Measurements from ENCODE around the gene ACACB. TPM values are rescaled to one million over a fixed set of nuclear protein-coding genes. Genes with fewer than 3 reads are reported as not detected.

The ACACB gene
- total RNA-seq, 1 donor from 2014 or later = 155 TPM

GRCh38 chr12:109178532-109178931 is 62.1 kb downstream of the ACACB start:
- no peak for DNase-seq

DNA sequence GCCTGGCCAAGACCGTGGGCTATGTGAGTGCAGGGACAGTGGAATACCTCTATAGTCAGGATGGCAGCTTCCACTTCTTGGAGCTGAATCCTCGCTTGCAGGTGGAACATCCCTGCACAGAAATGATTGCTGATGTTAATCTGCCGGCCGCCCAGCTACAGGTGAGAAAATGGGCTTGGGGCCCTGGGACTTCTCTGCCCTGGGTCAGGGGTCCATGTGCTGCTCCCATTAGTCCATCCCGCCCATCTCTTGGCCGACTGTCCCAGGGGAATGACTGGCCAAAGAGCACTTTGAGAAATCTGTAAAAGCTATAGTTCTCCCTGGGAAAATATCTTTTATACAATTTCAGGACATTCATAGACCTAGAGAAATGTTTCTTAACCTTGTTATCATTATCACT is 63.5 kb downstream of the ACACB start:
- DNase-seq = no peak

DNA sequence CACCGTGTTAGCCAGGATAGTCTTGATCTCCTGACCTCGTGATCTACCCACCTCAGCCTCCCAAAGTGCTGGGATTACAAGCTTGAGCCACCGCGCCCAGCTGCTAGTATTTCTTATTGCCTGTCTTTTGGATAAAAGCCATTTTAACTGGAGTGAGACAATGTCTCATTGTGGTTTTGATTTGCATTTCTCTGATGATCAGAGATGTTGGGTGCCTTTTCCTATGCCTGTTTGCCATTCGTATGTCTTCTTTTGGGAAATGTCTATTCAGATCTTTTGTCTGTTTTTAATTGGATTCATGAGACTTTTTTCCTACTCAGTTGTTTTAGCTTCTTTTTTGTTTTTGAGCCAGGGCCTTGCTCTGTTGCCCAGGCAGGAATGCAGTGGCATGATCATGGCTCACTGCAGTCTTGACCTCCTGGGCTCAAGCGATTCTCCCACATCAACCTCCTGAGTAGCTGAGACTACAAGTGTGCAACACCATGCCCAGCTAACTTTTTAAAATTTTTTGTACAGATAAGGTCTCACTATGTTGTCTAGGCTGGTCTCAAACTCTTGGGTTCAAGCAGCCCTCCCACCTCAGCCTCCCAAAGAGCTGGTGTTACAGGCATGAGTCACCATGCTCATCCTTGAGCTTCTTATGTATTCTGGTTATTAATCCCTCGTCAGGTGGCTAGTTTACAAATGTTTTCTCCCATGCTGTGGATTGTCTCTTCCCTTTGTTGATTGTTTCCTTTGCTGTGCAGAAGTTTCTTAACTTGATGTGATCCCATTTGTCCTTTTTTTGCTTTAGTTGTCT is 65.9 kb downstream of the ACACB start:
- DNase-seq = no peak

- no peak for DNase-seq
Measured at GRCh38 chr12:109185441-109185840, 69.1 kb downstream of the ACACB start.

DNA sequence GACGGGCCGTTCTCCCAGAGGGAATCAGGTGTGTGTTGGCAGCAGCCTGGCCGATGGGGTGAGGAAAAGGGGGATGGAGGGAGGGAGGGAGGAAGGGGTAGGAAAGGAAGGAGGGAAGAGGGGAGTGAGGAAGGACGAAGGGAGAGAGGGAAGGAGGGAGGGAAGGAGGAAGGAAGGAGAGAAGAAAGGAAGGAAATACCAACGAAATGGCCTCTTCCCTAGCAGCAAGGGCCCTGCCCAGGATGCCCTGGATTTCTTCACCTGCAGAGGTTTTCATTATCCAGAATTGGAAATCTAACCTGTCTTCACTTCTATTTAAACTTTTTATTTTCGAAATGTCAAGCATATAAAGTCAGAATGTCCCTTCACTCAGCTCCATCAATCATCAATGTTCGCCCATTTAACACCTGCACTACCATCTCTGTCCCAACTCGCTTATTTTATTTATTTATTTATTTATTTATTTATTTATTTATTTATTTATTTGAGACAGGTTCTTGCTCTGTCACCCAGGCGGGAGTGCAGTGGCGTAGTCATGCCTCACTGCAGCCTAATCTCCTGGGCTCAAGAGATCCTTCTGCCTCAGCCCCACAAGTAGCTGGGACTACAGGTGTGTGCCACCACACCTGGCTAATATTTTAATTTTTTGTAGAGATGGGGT is 70.7 kb downstream of the ACACB start:
- DNase-seq = no peak

DNA sequence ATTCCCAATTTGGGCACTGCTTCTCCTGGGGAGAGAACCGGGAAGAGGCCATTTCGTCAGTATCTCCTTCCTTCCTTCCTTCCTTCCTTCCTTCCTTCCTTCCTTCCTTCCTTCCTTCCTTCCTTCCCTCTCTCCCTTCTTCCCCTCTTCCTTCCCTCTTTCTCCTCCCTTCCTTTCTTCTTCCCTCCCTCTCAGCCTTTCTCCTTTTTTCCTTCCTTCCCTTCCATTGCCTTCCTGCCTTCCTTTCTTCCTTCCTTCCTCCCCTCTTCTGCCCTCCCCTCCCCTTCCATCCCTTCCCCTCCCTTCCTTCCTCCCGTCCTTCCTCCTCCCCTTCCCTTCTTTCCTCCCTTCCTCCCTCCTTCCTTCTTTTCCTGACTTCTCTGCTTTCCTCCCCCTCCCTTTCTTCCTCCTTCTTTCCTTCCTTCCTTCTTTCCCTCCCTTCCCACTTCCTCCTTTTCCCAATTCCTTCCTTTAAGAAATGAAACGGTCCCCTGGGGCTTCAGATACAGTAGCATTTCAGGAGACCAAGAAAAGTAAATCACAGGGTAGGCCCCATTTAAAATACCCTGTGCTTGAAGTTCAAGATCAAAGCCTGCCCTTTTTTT is 71.8 kb downstream of the ACACB start:
- no peak for DNase-seq

DNA sequence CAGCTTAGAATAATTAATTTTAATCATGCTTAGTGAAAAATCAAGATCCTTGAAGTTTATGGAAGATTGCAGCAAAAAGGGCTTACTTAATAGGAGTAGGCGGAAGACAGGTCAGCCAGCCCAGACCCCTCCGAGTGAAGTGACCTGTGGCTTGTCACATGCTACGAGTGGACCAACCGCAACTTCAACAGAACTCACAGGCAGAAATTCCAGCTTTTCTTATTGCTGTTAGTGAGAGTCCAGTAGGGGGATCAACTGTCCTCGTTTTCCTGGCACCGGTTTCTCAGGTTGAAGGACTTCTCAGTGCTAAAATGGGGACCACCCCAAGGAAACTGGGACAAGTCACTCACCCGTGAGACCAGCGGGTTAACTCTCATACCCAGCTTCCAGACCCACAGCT is 72.9 kb downstream of the ACACB start:
- DNase-seq = no peak

DNA sequence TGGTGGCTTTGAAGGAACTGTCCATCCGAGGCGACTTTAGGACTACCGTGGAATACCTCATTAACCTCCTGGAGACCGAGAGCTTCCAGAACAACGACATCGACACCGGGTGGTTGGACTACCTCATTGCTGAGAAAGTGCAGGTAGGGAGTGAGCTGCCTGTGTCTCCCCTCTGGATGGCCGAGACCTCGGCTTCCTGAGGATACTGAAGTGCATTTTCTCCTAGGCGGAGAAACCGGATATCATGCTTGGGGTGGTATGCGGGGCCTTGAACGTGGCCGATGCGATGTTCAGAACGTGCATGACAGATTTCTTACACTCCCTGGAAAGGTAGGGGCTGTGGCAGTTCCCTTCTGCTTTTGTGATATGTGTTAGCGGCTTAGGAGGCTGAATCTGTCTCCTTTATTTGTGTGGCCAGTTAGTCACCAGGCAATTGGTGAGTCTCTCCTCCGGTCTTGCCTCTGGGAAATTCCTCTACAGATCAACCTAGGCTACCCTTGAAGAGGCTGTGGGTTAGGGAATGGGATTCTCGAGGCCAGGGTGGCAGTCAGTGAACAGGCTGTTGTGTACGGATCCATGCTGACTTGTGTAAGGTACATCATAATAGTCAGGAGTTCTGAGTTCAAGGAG is 75.3 kb downstream of the ACACB start:
- DNase-seq = no peak

DNA sequence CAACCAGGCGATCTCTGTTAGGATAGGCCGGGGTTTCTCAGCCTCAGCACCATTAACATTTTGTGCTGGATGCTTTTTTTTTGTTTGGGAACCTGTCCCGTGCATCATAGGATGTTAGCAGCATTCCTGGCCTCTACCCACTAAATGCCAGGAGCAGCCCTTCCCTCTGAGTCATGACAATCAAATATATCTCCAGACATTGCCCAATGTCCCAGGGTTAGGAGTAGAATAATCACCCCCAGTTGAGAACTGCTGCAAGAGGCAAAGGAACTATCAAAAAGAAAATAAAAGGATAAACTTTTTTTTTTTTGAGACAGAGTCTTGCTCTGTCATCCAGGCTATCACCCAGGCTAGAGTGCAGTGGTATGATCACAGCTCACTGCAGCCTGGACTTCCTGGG is 76.0 kb downstream of the ACACB start:
- no peak for DNase-seq

- no peak for DNase-seq
Measured at GRCh38 chr12:109193896-109194295, 77.5 kb downstream of the ACACB start.

- no peak for DNase-seq
Measured at GRCh38 chr12:109196332-109196731, 79.9 kb downstream of the ACACB start.

GRCh38 chr12:109197327-109197726 is 80.9 kb downstream of the ACACB start:
- no peak for DNase-seq

DNA sequence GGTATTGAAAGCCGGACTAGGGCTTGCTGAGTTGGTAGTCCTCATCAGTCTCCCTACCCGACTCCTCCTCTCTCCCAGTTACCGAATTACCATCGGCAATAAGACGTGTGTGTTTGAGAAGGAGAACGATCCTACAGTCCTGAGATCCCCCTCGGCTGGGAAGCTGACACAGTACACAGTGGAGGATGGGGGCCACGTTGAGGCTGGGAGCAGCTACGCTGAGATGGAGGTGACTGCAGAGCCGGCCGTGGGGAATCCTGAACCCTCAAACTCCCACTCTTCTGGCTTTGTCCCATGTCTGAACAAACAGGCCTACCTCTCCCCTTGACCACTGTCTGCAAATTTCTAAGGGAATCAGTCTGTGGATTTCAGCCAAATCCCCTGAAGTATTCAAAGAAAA is 82.9 kb downstream of the ACACB start:
- DNase-seq = no peak

- no peak for DNase-seq
Measured at GRCh38 chr12:109200825-109201495, 84.6 kb downstream of the ACACB start.

DNA sequence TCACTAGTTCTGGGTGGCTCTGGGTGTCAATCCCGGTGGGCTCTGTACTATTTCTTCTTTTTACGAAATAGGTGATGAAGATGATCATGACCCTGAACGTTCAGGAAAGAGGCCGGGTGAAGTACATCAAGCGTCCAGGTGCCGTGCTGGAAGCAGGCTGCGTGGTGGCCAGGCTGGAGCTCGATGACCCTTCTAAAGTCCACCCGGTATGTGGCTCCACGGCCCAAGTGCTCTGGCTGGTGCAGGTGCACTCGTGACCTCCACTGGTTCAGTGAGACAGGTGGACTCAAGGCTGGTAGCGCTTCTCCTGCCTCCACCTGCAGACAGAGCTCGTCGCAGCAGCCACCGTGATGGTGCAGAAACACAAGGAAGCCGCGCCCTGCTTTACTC is 85.1 kb downstream of the ACACB start:
- no peak for DNase-seq

DNA sequence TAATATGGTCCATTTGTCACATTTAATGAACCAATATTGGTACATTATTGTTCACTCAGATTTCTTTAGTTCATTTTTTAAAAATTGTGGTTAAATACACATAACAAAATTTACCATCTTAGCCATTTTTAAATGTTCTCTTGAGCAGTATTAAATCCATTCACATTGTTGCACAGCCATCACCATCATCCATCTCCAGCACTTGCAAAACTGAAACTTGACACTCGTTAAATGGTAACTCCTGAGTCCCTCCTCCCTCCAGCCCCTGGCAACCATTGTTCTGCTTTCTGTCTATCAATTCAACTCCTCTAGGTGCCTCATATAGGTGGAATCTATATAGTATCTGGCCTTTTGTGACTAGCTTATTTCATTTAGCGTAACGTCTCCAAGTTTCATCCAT is 86.4 kb downstream of the ACACB start:
- DNase-seq = no peak

DNA sequence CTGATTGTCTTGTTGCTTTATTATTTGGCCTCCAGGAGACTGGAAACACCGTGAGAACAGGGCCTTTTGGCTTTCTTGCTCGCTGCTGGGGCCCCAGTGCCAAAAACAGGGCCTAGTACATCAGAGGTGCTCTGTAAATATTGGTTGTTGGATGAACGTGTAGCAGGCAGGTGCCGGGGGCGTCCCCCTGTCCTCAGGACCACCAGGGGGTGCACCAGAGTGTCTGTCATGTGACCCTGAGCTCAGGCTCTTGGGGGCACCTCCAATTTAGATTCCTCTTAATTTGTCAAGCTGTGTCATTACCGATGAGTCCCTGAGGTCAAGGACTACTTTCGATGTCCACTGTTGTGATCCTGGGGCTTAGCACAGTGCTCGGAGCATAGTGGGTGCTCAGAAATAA is 87.1 kb downstream of the ACACB start:
- DNase-seq = no peak

DNA sequence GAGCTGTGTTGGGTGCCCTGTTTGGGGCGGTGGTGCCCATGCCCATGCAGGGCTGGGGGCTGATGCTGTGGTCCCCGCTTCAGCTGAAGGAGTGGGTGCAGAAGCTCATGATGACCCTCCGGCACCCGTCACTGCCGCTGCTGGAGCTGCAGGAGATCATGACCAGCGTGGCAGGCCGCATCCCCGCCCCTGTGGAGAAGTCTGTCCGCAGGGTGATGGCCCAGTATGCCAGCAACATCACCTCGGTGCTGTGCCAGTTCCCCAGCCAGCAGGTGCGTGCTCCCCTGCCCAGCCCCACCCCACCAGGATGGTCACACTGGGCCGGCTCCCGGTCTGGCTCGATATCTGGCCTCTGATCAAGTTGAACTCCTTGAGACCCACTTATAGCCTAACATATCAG is 92.7 kb downstream of the ACACB start:
- no peak for DNase-seq

- no peak for DNase-seq
Measured at GRCh38 chr12:109212460-109213115, 96.2 kb downstream of the ACACB start.

- no peak for DNase-seq
Measured at GRCh38 chr12:109214131-109214530, 97.7 kb downstream of the ACACB start.

DNA sequence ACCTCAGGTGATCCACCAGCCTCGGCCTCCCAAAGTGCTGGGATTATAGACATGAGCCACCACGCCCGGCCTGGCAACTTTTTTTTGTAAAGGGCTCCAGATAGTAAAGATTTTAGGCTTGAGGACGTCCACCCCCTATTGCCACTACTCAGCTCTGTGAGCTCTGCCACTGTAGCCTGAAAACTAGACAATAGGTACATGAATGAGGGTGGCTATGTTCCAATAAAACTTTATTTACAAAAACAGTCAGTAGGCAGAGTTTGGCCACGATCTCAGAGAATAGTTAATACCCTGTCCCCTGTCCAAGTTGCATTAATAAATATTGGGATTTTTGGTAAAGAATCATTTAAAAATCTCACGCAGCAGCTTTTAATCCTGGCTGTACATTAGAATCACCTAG is 102.6 kb downstream of the ACACB start:
- no peak for DNase-seq

DNA sequence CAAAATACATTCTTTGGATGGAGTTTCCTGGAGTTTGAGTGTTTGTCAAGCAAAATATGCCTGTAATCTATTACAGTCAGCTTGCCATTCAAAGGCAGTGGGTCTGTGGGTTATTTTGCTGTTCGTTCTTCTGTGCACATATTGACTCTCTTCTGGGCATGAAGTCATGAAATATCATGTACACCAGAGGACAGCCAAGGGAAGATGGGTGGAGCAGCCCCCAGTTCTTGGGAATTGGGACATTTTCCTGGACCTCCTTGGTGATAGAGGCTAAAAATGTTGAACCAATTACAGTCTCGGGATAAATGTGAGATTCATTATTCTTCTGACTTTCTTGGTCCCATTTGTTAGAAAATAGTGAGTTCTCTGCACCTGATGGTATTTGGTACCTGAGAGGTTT is 103.6 kb downstream of the ACACB start:
- no peak for DNase-seq

Measured in skin of body (tissue), 2 donors.